Spinal cord (tissue), 10 donors: ENCODE results near the gene ADAM15. TPM values are rescaled to one million over a fixed set of nuclear protein-coding genes. Genes with fewer than 3 reads are reported as not detected.
A peak's percentile ranks its signal among the peaks of the same experiment; 100 is the strongest.

ENCODE experiments used
- DNase-seq, 6 donors: peaks; one replicate each; pipeline versions ENCODE4 v3.0.0 to v3.0.0-alpha.2; 2013 to 2015; ENCODE audit warnings: low spot score in 6 of 6, low read depth in 4 of 6
- H3K27ac ChIP-seq: one replicate; pipeline ENCODE4 v1.5.1; 2013; ENCODE audit warnings: low read depth, low read length, control low read depth
- H3K27me3 ChIP-seq: one replicate; pipeline ENCODE4 v1.6.1; 2013; ENCODE audit warnings: low read length; ENCODE audit not compliant: control insufficient read depth, insufficient read depth
- H3K36me3 ChIP-seq: one replicate; pipeline ENCODE4 v1.6.1; 2013; ENCODE audit warnings: low read length; ENCODE audit not compliant: control insufficient read depth, insufficient read depth
- H3K4me1 ChIP-seq: one replicate; pipeline ENCODE4 v1.6.1; 2013; ENCODE audit warnings: low read length; ENCODE audit not compliant: control insufficient read depth, insufficient read depth
- H3K4me3 ChIP-seq: one replicate; pipeline ENCODE4 v1.5.1; 2013; ENCODE audit warnings: low read depth, low read length, control low read depth
- H3K9me3 ChIP-seq: one replicate; pipeline ENCODE4 v1.6.1; 2013; ENCODE audit warnings: low read length; ENCODE audit not compliant: control insufficient read depth, insufficient read depth
- WGBS: methylation state at CpG from one replicate; pipeline ENCODE4 v1.1.5; 2013; ENCODE audit warnings: missing lambda C conversion rate; ENCODE audit not compliant: insufficient coverage; 5-methylcytosine and 5-hydroxymethylcytosine counted together
- polyA plus RNA-seq, 2 donors: library from polyadenylated mRNA; unstranded; fragments of 120-200 nt; gene quantifications; one replicate each; pipeline ENCODE4 v1.2.1, GENCODE V29; 2013; ENCODE audit not compliant: insufficient read length in 2 of 2
- total RNA-seq, 2 donors: library from RNA; depleted of rRNA in 1 of 2; stranded (reverse); fragments of 120-200 nt in 1 of 2; fragments of >200 nt in 1 of 2; gene quantifications; one replicate each; pipeline versions ENCODE4 v1.2.3 to v1.2.4, GENCODE V29; 2013 to 2014
- donor health status: healthy.

Gene ADAM15
- total and polyA plus RNA-seq, 4 donors: 29.9 to 100 (median 65.8) TPM

- Histone ChIP-seq H3K36me3 (peaks cover 11% of the 10 kb centered on the region), H3K27me3 (peaks cover 4% of the 10 kb centered on the region), H3K4me3 (no peak overlapping the region), H3K27ac (peak overlapping the region; percentile 85), H3K4me1 (peaks cover 80% of the 10 kb centered on the region), H3K9me3 (no peaks in the 10 kb centered on the region)
- peak in 2 of 6 donors; percentile 32 to 72 for DNase-seq
- WGBS: 46% methylated on average over 2 of the region's 17 CpGs
Measured at GRCh38 chr1:155005076-155006011, 45.8 kb upstream of the ADAM15 start.

DNA sequence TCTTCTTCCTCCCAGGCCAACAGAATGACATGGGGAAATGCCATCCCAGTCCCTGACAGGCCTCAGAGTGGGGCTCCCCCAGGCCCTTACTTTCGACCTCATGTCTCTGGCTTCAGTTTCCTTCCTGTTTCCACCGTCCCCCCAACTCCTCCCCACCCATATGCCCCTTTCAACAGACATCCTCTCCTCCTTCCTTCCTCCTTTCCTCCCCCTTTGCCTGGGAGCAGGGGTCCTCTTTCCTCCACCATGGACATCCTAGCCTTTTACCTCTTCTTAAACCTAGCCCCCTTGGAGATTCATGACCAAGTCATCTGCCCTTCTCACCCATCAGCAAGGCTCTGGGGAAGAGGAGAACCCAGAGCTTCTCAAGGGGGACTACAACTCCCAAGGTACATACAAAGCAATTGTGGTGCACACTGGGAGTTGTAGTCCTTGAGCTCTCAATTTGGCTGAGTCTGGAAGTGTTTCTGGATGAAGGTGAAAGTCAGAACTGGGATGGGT is 44.5 kb upstream of the ADAM15 start:
- Histone ChIP-seq H3K27ac (no peak overlapping the region), H3K27me3 (peaks cover 4% of the 10 kb centered on the region), H3K4me3 (no peak overlapping the region), H3K4me1 (peaks cover 78% of the 10 kb centered on the region), H3K36me3 (peaks cover 19% of the 10 kb centered on the region), H3K9me3 (no peaks in the 10 kb centered on the region)
- DNase-seq: peak in 3 of 6 donors; percentile 23 to 75 (median 74)
- 87% methylated on average over 2 of the region's 2 CpGs for WGBS

- H3K4me3 ChIP-seq: no peak overlapping the region
- peaks cover 19% of the 10 kb centered on the region for H3K36me3 ChIP-seq
- H3K4me1 ChIP-seq: peaks cover 85% of the 10 kb centered on the region
- H3K27ac ChIP-seq: no peak overlapping the region
- no peaks in the 10 kb centered on the region for H3K9me3 ChIP-seq
- WGBS: 35% methylated on average over 5 of the region's 6 CpGs
- H3K27me3 ChIP-seq: peaks cover 4% of the 10 kb centered on the region
- DNase-seq: peak in 2 of 6 donors; percentile 16 to 76
Measured at GRCh38 chr1:155007251-155007828, 43.8 kb upstream of the ADAM15 start.

GRCh38 chr1:155008015-155008941 is 42.8 kb upstream of the ADAM15 start:
- 66% methylated on average over 9 of the region's 16 CpGs for WGBS
- Histone ChIP-seq H3K27ac (no peak overlapping the region), H3K4me1 (peaks cover 80% of the 10 kb centered on the region), H3K4me3 (no peak overlapping the region), H3K9me3 (no peaks in the 10 kb centered on the region), H3K36me3 (peaks cover 19% of the 10 kb centered on the region), H3K27me3 (no peaks in the 10 kb centered on the region)
- no peak for DNase-seq

GRCh38 chr1:155009221-155009711 is 41.9 kb upstream of the ADAM15 start:
- H3K27ac ChIP-seq: no peak overlapping the region
- no peak for DNase-seq
- 75% methylated on average over 9 of the region's 12 CpGs for WGBS
- no peaks in the 10 kb centered on the region for H3K27me3 ChIP-seq
- H3K4me1 ChIP-seq: peaks cover 70% of the 10 kb centered on the region
- H3K4me3 ChIP-seq: no peak overlapping the region
- H3K36me3 ChIP-seq: peaks cover 19% of the 10 kb centered on the region
- no peaks in the 10 kb centered on the region for H3K9me3 ChIP-seq

DNA sequence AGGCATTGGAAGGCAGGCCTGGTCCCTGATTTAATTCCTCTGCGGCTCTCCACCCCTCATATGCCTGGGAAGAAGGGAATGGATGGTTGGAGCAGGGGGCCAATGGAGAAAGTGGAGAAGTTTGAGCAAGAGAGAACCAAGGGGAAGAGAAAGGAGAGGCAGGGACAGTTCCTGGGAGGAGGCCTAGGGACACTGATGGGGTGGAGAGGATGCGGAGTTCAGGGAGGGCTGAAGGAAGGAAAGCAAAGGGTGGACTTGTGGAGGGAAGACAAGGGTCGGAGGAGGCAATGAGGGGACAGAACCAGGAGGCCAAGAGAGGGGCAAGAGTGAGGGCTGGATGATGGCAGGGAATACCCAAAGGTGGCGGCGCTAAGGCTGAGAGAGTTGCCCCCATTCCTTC is 41.4 kb upstream of the ADAM15 start:
- DNase-seq: no peak
- 93% methylated on average over 3 of the region's 5 CpGs for WGBS
- H3K4me3 ChIP-seq: no peak overlapping the region
- H3K27ac ChIP-seq: no peak overlapping the region
- peaks cover 66% of the 10 kb centered on the region for H3K4me1 ChIP-seq
- no peaks in the 10 kb centered on the region for H3K9me3 ChIP-seq
- H3K27me3 ChIP-seq: no peaks in the 10 kb centered on the region
- H3K36me3 ChIP-seq: peaks cover 22% of the 10 kb centered on the region

DNA sequence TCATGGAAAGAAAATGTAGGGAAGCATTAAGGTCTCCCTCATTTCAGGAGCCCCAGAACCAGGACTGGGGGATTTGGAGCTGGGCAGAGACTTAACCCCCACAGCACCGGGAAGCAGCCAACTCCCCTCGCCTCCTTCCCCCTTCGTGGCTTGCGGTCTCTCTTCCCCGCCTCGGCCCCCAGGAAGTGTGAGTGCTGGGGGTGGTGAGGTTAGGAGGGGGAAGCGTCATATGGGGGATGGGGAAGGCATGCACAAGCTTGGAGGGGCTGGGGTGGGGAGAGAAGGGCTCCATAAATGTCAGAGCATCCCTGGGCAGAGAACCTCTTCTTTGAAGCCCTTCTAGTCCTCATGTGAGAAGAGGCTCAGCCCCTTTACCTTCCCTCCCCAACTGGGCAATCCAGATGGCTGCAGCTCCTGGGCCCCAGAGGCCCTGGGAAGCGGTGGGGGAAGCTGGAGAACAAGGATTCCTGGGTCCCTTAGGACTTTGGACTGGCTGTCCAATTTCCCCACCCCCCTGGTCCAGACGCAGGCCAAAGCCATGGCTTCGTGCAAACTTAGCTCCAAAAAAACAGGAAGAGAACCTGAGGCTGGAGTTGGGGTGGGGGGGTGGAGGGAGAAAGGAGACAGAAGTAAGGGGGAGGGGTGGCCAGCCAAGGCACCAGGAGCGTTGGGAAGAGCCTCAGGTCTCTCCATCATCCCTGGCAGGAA is 40.8 kb upstream of the ADAM15 start:
- WGBS: no CpG with 5 or more reads among the region's 11 CpGs
- Histone ChIP-seq H3K9me3 (no peaks in the 10 kb centered on the region), H3K27ac (no peak overlapping the region), H3K36me3 (peaks cover 29% of the 10 kb centered on the region), H3K27me3 (no peaks in the 10 kb centered on the region), H3K4me1 (peaks cover 59% of the 10 kb centered on the region), H3K4me3 (no peak overlapping the region)
- DNase-seq: no peak

- Histone ChIP-seq H3K9me3 (no peaks in the 10 kb centered on the region), H3K27me3 (no peaks in the 10 kb centered on the region), H3K4me3 (no peak overlapping the region), H3K36me3 (peaks cover 35% of the 10 kb centered on the region), H3K27ac (no peak overlapping the region), H3K4me1 (peaks cover 53% of the 10 kb centered on the region)
- no peak for DNase-seq
- 80% methylated on average over 2 of the region's 5 CpGs for WGBS
Measured at GRCh38 chr1:155011004-155011416, 40.1 kb upstream of the ADAM15 start.
